ENCODE measurements around the gene AGXT2.
"Not testable (repeated sequence)": the region's sequence is repeated elsewhere in the genome, so short reads cannot be mapped to it uniquely, and the experiment has no call there.

The AGXT2 gene

GRCh38 chr5:35044649-35045048, 3.1 kb downstream of the AGXT2 start:
- no peak overlapping the region for H3K4me3 ChIP-seq (ENCODE audit: low read depth, low read length)
- TF ChIP-seq CTCF (IDR thresholded peaks at IDR 0.05; ENCODE audit: borderline replicate concordance, insufficient read depth, low read depth, low read length), result no peak

- TF ChIP-seq CTCF (IDR thresholded peaks at IDR 0.05; ENCODE audit: borderline replicate concordance, insufficient read depth, low read depth, low read length), result no peak
- H3K4me3 ChIP-seq (ENCODE audit: low read depth, low read length), result no peak overlapping the region
These were observed 5.0 kb downstream of the AGXT2 start for GRCh38 chr5:35042781-35043180.

GRCh38 chr5:35041261-35041660, 6.5 kb downstream of the AGXT2 start:
- no peak for TF ChIP-seq CTCF (IDR thresholded peaks at IDR 0.05; ENCODE audit: borderline replicate concordance, insufficient read depth, low read depth, low read length)
- no peak overlapping the region for H3K4me3 ChIP-seq (ENCODE audit: low read depth, low read length)

GRCh38 chr5:35038891-35039290, 8.9 kb downstream of the AGXT2 start:
- no peak for TF ChIP-seq CTCF (IDR thresholded peaks at IDR 0.05; ENCODE audit: borderline replicate concordance, insufficient read depth, low read depth, low read length)
- H3K4me3 ChIP-seq (ENCODE audit: low read depth, low read length), result no peak overlapping the region

GRCh38 chr5:35036536-35036935, 11.2 kb downstream of the AGXT2 start:
- no peak overlapping the region for H3K4me3 ChIP-seq (ENCODE audit: low read depth, low read length)
- TF ChIP-seq CTCF (IDR thresholded peaks at IDR 0.05; ENCODE audit: borderline replicate concordance, insufficient read depth, low read depth, low read length), result no peak

GRCh38 chr5:35035929-35036328, 11.8 kb downstream of the AGXT2 start:
- H3K4me3 ChIP-seq (ENCODE audit: low read depth, low read length), result not testable (repeated sequence)

GRCh38 chr5:35035271-35035670, 12.5 kb downstream of the AGXT2 start:
- TF ChIP-seq CTCF (IDR thresholded peaks at IDR 0.05; ENCODE audit: borderline replicate concordance, insufficient read depth, low read depth, low read length), result no peak
- no peak overlapping the region for H3K4me3 ChIP-seq (ENCODE audit: low read depth, low read length)

- TF ChIP-seq CTCF (IDR thresholded peaks at IDR 0.05; ENCODE audit: borderline replicate concordance, insufficient read depth, low read depth, low read length), result no peak
These were observed 15.4 kb downstream of the AGXT2 start for GRCh38 chr5:35032356-35032755.

More at GRCh38 chr5:35032356-35032755, 15.4 kb downstream of the AGXT2 start:
- H3K4me3 ChIP-seq (ENCODE audit: low read depth, low read length), result no peak overlapping the region

Data from GM12875 (cell line).